Transverse colon (tissue), 4 donors: ENCODE results near the gene ABCA4. TPM values are rescaled to one million over a fixed set of nuclear protein-coding genes. Genes with fewer than 3 reads are reported as not detected.
"Not testable (repeated sequence)": the region's sequence is repeated elsewhere in the genome, so short reads cannot be mapped to it uniquely, and the experiment has no call there.

ENCODE experiments used
- DNase-seq: peaks from one replicate; pipeline ENCODE4 v3.0.0-alpha.2; 2019
- H3K27ac ChIP-seq, 4 donors: fragments of 200-600 bp; sonication (generic); 2 replicates each; pipeline ENCODE4 v1.5.1; 2016 to 2018; ENCODE audit warnings: inconsistent platforms in 4 of 4
- H3K27me3 ChIP-seq: fragments of 200-600 bp; sonication (generic); 2 replicates; pipeline ENCODE4 v1.5.1; 2017; ENCODE audit warnings: inconsistent platforms
- H3K36me3 ChIP-seq, 4 donors: fragments of 200-600 bp; sonication (generic); 2 replicates each; pipeline ENCODE4 v1.5.1; 2017 to 2019; ENCODE audit warnings: inconsistent platforms in 4 of 4
- H3K4me1 ChIP-seq, 4 donors: fragments of 200-600 bp; sonication (generic); 2 replicates each; pipeline ENCODE4 v1.5.1; 2017 to 2020; ENCODE audit warnings: inconsistent platforms in 4 of 4
- H3K4me3 ChIP-seq, 4 donors: fragments of 200-600 bp; sonication (generic); 1 replicate in 1 of 4; 2 replicates in 3 of 4; pipeline versions ENCODE4 v1.5.1 to v1.6.1; 2017 to 2019; ENCODE audit warnings: inconsistent platforms in 4 of 4
- H3K9me3 ChIP-seq, 2 donors: fragments of 200-600 bp; sonication (generic); 2 replicates each; pipeline ENCODE4 v1.5.1; 2017 to 2019; ENCODE audit warnings: inconsistent platforms in 2 of 2
- EP300 ChIP-seq: sonication (generic); formaldehyde crosslinking; IDR thresholded peaks from one replicate; pipeline ENCODE4 v1.6.1; 2017; ENCODE audit warnings: antibody characterized with exemption, low read depth
- POLR2A ChIP-seq: fragments of 450-650 bp; IDR thresholded peaks from one replicate; pipeline ENCODE4 v1.6.1; 2016; ENCODE audit warnings: antibody characterized with exemption, mild to moderate bottlenecking, moderate library complexity
- POLR2AphosphoS5 ChIP-seq, 3 donors: sonication (generic); formaldehyde crosslinking; IDR thresholded peaks; one replicate each; pipeline ENCODE4 v1.6.1; 2016; ENCODE audit warnings: antibody characterized with exemption in 3 of 3
- WGBS, 2 donors: methylation state at CpG; one replicate each; pipeline ENCODE4 v1.1.5; 2018; ENCODE audit warnings: low coverage in 1 of 2; 5-methylcytosine and 5-hydroxymethylcytosine counted together
- in situ Hi-C, 4 donors: fragments of 200-750 bp; cut with MboI; loops; one replicate each; pipeline versions ENCODE4 v1.15.0 to v1.15.1; 2017; ENCODE audit warnings: low sequenced_read_pairs in 3 of 4, low pct_ligation_motif_present in 1 of 4, low pct_unique_long_range_greater_than_20kb in 1 of 4
- intact Hi-C: fragments of 100-400 bp; cut with DNase I; formaldehyde crosslinking; loops from one replicate; pipeline ENCODE4 v1.15.1; 2023; ENCODE audit warnings: low total_unique reads
- total RNA-seq, 4 donors: library from RNA; depleted of rRNA; stranded (reverse); fragments of >200 nt; gene quantifications; one replicate each; pipeline ENCODE4 v1.1.0, GENCODE V29; 2016
- TF ChIP-seq, protein P1 (sequence below), 5 experiments: fragments of 200-600 bp in 3 of 5; fragments of 450-650 bp in 2 of 5; sonication (generic) in 3 of 5; IDR thresholded peaks; 1 replicate in 2 of 5; 2 replicates in 3 of 5; pipeline ENCODE4 v1.5.1; 2016 to 2017; ENCODE audit warnings: antibody characterized with exemption in 5 of 5, inconsistent platforms in 3 of 5, mild to moderate bottlenecking in 2 of 5, moderate library complexity in 1 of 5

Gene ABCA4
- total RNA-seq, 4 donors from 2014 or later, result 0.16 to 0.55 TPM; not detected in 2

- Histone ChIP-seq H3K9me3 (no peaks in the 10 kb centered on the region), H3K36me3 (no peaks in the 10 kb centered on the region), H3K27ac (no peak overlapping the region), H3K4me1 (no peaks in the 10 kb centered on the region), H3K4me3 (no peak overlapping the region), H3K27me3 (no peaks in the 10 kb centered on the region)
- no peak for DNase-seq
- in situ Hi-C loops, result no loop called here
- intact Hi-C loops, result no loop called here
- WGBS, 2 donors, result 46 to 58% methylated on average over 4 of the region's 4 CpGs
- TF ChIP-seq, protein P1, sequence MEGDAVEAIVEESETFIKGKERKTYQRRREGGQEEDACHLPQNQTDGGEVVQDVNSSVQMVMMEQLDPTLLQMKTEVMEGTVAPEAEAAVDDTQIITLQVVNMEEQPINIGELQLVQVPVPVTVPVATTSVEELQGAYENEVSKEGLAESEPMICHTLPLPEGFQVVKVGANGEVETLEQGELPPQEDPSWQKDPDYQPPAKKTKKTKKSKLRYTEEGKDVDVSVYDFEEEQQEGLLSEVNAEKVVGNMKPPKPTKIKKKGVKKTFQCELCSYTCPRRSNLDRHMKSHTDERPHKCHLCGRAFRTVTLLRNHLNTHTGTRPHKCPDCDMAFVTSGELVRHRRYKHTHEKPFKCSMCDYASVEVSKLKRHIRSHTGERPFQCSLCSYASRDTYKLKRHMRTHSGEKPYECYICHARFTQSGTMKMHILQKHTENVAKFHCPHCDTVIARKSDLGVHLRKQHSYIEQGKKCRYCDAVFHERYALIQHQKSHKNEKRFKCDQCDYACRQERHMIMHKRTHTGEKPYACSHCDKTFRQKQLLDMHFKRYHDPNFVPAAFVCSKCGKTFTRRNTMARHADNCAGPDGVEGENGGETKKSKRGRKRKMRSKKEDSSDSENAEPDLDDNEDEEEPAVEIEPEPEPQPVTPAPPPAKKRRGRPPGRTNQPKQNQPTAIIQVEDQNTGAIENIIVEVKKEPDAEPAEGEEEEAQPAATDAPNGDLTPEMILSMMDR (IDR thresholded peaks at IDR 0.05), result no peak
- TF ChIP-seq EP300 (no peak), POLR2A (no peak), POLR2AphosphoS5 (IDR thresholded peaks at IDR 0.05) (no peak)
These were observed 39.9 kb upstream of the ABCA4 start for GRCh38 chr1:94160811-94161210.

DNA sequence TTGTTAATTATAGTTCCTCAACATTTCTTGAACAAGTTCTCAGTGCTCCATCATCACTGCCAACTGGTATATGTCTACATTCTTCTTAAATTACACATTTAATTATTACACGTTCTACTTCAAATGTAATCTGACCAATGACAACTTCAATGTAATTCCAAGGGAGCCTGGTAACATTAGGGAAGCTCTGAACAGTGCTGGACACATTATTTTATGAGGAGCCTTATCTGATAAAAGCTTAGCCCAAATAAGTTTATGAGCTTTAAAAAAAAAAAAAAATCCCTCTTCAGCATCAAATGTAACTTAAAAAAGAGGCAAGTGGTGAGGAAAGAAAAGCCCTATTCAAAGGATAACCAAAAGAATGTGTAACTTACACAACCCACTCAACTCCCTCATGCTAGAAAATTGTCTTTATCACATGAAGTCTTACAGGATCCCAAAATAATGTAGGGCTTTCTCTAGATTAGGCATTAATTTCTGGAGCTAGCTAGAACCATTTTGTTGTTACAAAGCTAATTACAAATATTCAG lies 35.2 kb upstream of the ABCA4 start:
- H3K4me1 ChIP-seq, result no peaks in the 10 kb centered on the region
- no peaks in the 10 kb centered on the region for H3K36me3 ChIP-seq
- WGBS, 2 donors, result 44 to 49% methylated on average over 1 of the region's 1 CpG
- no peak overlapping the region for H3K4me3 ChIP-seq
- H3K27ac ChIP-seq, result no peak overlapping the region
- in situ Hi-C loops, result no loop called here
- no peak for TF ChIP-seq POLR2AphosphoS5 (IDR thresholded peaks at IDR 0.05)
- TF ChIP-seq, protein P1 (IDR thresholded peaks at IDR 0.05), result no peak
- TF ChIP-seq POLR2A, result no peak
- no peak for TF ChIP-seq EP300
- no peaks in the 10 kb centered on the region for H3K27me3 ChIP-seq
- no peaks in the 10 kb centered on the region for H3K9me3 ChIP-seq
- DNase-seq, result no peak
- intact Hi-C loops, result no loop called here

GRCh38 chr1:94154989-94155388 lies 34.0 kb upstream of the ABCA4 start:
- Histone ChIP-seq H3K4me1 (no peaks in the 10 kb centered on the region), H3K9me3 (no peaks in the 10 kb centered on the region), H3K27ac (no peak overlapping the region), H3K36me3 (no peaks in the 10 kb centered on the region), H3K4me3 (no peak overlapping the region), H3K27me3 (no peaks in the 10 kb centered on the region)
- DNase-seq, result no peak
- 80% methylated on average over 1 of the region's 1 CpG; no CpG with 5 or more reads in 1 of the 2 donors for WGBS, 2 donors
- TF ChIP-seq, protein P1 (IDR thresholded peaks at IDR 0.05), result no peak
- no peak for TF ChIP-seq POLR2AphosphoS5 (IDR thresholded peaks at IDR 0.05)
- no peak for TF ChIP-seq EP300
- TF ChIP-seq POLR2A, result no peak
- intact Hi-C loops (no loop called here), in situ Hi-C loops (no loop called here)

GRCh38 chr1:94153133-94153532 lies 32.2 kb upstream of the ABCA4 start:
- intact Hi-C loops (no loop called here), in situ Hi-C loops (no loop called here)
- Histone ChIP-seq H3K4me1 (no peaks in the 10 kb centered on the region), H3K27me3 (no peaks in the 10 kb centered on the region), H3K9me3 (no peaks in the 10 kb centered on the region), H3K4me3 (no peak overlapping the region), H3K27ac (no peak overlapping the region), H3K36me3 (no peaks in the 10 kb centered on the region)
- DNase-seq, result no peak
- 55 to 64% methylated on average over 1 of the region's 1 CpG for WGBS, 2 donors
- TF ChIP-seq EP300 (no peak), POLR2A (no peak), POLR2AphosphoS5 (IDR thresholded peaks at IDR 0.05) (no peak)
- TF ChIP-seq, protein P1 (IDR thresholded peaks at IDR 0.05), result no peak

DNA sequence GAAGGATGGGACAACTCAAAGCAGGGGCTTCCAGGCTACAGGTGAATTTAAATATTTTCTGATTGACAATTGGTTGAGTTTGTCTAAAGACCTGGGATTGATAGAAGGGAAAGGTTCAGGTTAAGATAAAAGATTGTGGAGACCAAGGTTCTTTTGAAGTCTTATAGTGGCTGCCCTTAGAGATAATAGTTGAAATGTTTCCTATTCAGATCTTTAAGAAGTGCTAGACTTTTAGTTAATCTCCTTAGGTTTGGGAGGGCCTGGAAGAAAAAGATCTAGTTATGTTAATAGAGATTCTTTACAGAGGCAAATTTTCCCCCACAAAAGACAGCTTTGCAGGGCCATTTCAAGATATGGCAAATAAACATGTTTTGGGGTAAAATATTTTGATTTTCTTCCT lies 28.2 kb upstream of the ABCA4 start:
- H3K27ac ChIP-seq, DNase-seq, in situ Hi-C loops, intact Hi-C loops, H3K4me1 ChIP-seq, H3K27me3 ChIP-seq, H3K36me3 ChIP-seq, H3K9me3 ChIP-seq, H3K4me3 ChIP-seq: not testable (repeated sequence)
